ENCODE results near the gene DNM2.

The DNM2 gene

GRCh38 chr19:10784257-10784656 lies 66.4 kb downstream of the DNM2 start:
- DNase-seq = peak; percentile 33

- DNase-seq = no peak
Measured at GRCh38 chr19:10788146-10788545, 70.3 kb downstream of the DNM2 start.

- no peak for DNase-seq
Measured at GRCh38 chr19:10789866-10790265, 72.0 kb downstream of the DNM2 start.

- DNase-seq = no peak
Measured at GRCh38 chr19:10796653-10797052, 78.8 kb downstream of the DNM2 start.

- no peak for DNase-seq
Measured at GRCh38 chr19:10797078-10797477, 79.2 kb downstream of the DNM2 start.

- DNase-seq = no peak
Measured at GRCh38 chr19:10797541-10798256, 79.8 kb downstream of the DNM2 start.

- DNase-seq = no peak
Measured at GRCh38 chr19:10800488-10800887, 82.6 kb downstream of the DNM2 start.

- DNase-seq = no peak
Measured at GRCh38 chr19:10802479-10802878, 84.6 kb downstream of the DNM2 start.

GRCh38 chr19:10803252-10803651 lies 85.4 kb downstream of the DNM2 start:
- DNase-seq = no peak

- no peak for DNase-seq
Measured at GRCh38 chr19:10805065-10805757, 87.3 kb downstream of the DNM2 start.

GRCh38 chr19:10805758-10806247 lies 87.9 kb downstream of the DNM2 start:
- DNase-seq = no peak

GRCh38 chr19:10808937-10809649 lies 91.2 kb downstream of the DNM2 start:
- DNase-seq = peak; percentile 93

- peak; percentile 95 for DNase-seq
Measured at GRCh38 chr19:10809651-10810285, 91.9 kb downstream of the DNM2 start.

- peak; percentile 87 for DNase-seq
Measured at GRCh38 chr19:10811391-10812111, 93.7 kb downstream of the DNM2 start.

GRCh38 chr19:10812196-10812595 lies 94.3 kb downstream of the DNM2 start:
- DNase-seq = peak; percentile 55

GRCh38 chr19:10812902-10813404 lies 95.1 kb downstream of the DNM2 start:
- peak; percentile 93 for DNase-seq

- no peak for DNase-seq
Measured at GRCh38 chr19:10815007-10815536, 97.2 kb downstream of the DNM2 start.

GRCh38 chr19:10815969-10816644 lies 98.2 kb downstream of the DNM2 start:
- DNase-seq = no peak

GRCh38 chr19:10816691-10817090 lies 98.8 kb downstream of the DNM2 start:
- no peak for DNase-seq

GRCh38 chr19:10817291-10818038 lies 99.6 kb downstream of the DNM2 start:
- DNase-seq = no peak

All from hematopoietic multipotent progenitor cell treated with erythropoietin and hydrocortisone succinate and interleukin-3 and kit ligand, for 6 days (in vitro differentiated cells).